Astrocyte of the spinal cord (primary cell): ENCODE results near the gene OSBPL3.
A peak's percentile ranks its signal among the peaks of the same experiment; 100 is the strongest.

Source experiments
- DNase-seq: peaks from one replicate; pipeline ENCODE4 v3.0.0; 2011; ENCODE audit warnings: low read depth, low spot score
- H3K4me3 ChIP-seq: 2 replicates; pipeline ENCODE4 v1.5.1; 2011; ENCODE audit warnings: low read depth, mild to moderate bottlenecking, low read length, moderate library complexity
- in situ Hi-C: cut with HindIII; loops from 2 replicates; pipeline ENCODE4 v1.10.0; 2017; ENCODE audit warnings: low sequenced_read_pairs
- TF ChIP-seq, protein P1 (sequence below): IDR thresholded peaks from 2 replicates; pipeline ENCODE4 v1.5.1; 2012; ENCODE audit warnings: low read depth, mild to moderate bottlenecking, low read length, inconsistent platforms

The OSBPL3 gene

DNA sequence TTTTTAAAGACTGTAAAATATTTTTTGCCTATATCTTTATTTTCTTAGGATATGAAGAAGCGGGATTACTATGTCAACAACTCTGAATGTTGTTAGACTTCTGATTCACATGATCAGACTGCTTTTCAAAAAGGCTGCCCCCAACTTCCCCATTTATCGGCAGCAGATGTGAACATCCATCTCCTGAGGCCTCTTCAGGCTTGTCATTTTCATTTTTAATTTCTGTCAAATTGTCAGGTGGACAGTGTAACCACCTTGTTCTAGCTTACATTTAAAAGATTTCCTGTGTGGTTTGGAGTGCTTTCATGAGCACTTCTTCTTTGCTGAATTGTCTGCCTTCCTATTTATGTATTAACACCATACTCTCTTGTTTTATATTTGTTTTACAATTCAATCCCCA is 143.9 kb downstream of the OSBPL3 start:
- DNase-seq, result no peak
- H3K4me3 ChIP-seq, result no peak overlapping the region
- TF ChIP-seq, protein P1, sequence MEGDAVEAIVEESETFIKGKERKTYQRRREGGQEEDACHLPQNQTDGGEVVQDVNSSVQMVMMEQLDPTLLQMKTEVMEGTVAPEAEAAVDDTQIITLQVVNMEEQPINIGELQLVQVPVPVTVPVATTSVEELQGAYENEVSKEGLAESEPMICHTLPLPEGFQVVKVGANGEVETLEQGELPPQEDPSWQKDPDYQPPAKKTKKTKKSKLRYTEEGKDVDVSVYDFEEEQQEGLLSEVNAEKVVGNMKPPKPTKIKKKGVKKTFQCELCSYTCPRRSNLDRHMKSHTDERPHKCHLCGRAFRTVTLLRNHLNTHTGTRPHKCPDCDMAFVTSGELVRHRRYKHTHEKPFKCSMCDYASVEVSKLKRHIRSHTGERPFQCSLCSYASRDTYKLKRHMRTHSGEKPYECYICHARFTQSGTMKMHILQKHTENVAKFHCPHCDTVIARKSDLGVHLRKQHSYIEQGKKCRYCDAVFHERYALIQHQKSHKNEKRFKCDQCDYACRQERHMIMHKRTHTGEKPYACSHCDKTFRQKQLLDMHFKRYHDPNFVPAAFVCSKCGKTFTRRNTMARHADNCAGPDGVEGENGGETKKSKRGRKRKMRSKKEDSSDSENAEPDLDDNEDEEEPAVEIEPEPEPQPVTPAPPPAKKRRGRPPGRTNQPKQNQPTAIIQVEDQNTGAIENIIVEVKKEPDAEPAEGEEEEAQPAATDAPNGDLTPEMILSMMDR, result no peak
- in situ Hi-C loops, result no loop called here

DNA sequence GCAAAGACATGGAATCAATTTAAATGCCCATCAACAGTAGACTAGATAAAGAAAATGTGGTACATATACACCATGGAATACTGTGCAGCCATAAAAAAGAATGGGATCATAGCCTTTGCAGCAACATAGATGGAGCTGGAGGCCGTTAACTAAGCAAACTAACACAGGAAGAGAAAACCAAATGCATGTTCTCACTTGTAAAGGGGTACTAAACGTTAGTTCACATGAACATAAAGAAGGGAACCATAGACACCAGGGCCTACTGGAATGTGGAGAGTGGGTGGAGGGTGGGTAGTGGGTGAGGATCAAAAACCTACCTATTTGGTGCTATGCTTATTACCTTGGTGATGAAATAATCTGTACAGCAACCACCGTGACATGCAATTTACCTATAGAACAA is 144.3 kb downstream of the OSBPL3 start:
- DNase-seq, result no peak
- TF ChIP-seq, protein P1, result no peak
- no peak overlapping the region for H3K4me3 ChIP-seq
- in situ Hi-C loops, result no loop called here

GRCh38 chr7:24834128-24834798 is 145.7 kb downstream of the OSBPL3 start:
- H3K4me3 ChIP-seq, result no peak overlapping the region
- in situ Hi-C loops, result no loop called here
- TF ChIP-seq, protein P1, result no peak
- no peak for DNase-seq

- no peak overlapping the region for H3K4me3 ChIP-seq
- TF ChIP-seq, protein P1, result no peak
- no peak for DNase-seq
- in situ Hi-C loops, result no loop called here
Measured at GRCh38 chr7:24833549-24833948, 146.4 kb downstream of the OSBPL3 start.

GRCh38 chr7:24831240-24831639 is 148.7 kb downstream of the OSBPL3 start:
- no peak overlapping the region for H3K4me3 ChIP-seq
- in situ Hi-C loops, result no loop called here
- TF ChIP-seq, protein P1, result no peak
- DNase-seq, result peak; percentile 83

DNA sequence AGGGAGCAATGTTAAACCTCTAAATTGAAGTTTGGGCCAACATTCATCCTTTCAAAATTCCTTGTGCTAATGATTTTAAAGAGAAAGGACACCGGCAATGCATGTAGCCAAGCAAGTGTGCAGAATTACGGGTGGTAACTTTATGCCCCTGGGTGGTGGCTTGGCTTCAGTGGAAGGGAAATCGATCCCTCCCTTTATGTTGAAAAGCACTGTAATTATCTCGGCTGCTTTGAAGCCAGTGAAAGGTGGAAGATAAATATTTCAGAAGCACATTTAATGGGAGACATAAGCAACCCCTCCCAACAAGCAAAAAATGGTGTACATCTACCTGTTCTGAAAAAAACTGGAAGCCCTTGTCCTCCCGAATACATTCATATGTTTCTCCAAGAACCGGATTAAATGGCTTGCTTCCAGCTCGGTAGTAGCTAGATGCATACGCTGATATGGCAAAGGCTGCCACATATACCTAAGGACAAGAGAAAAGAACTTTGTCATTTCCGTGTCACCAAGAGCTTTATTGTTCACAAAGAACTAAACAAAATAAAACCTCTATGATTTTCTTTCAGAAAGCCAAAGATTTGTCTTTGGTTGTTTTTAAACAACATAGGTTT is 149.4 kb downstream of the OSBPL3 start:
- in situ Hi-C loops, result no loop called here
- TF ChIP-seq, protein P1, result no peak
- no peak for DNase-seq
- H3K4me3 ChIP-seq, result no peak overlapping the region
